Mucosa of rectum (tissue), 2 donors: ENCODE measurements around the gene ACAP3.

Experiments used
- H3K27ac ChIP-seq, 2 donors: one replicate each; pipeline ENCODE4 v1.7.0; 2013; ENCODE audit warnings: inconsistent platforms in 2 of 2, low read depth in 2 of 2, low read length in 2 of 2
- H3K27me3 ChIP-seq, 2 donors: one replicate each; pipeline ENCODE4 v1.7.0; 2013; ENCODE audit warnings: low read length in 2 of 2; ENCODE audit not compliant: control insufficient read depth in 2 of 2, insufficient read depth in 2 of 2
- H3K36me3 ChIP-seq, 2 donors: one replicate each; pipeline ENCODE4 v1.7.0; 2013; ENCODE audit warnings: low read length in 2 of 2; ENCODE audit not compliant: control insufficient read depth in 2 of 2, insufficient read depth in 2 of 2
- H3K4me1 ChIP-seq, 2 donors: one replicate each; pipeline ENCODE4 v1.7.0; 2013; ENCODE audit warnings: low read length in 2 of 2, mild to moderate bottlenecking in 1 of 2; ENCODE audit not compliant: control insufficient read depth in 2 of 2, insufficient read depth in 2 of 2
- H3K4me3 ChIP-seq, 2 donors: one replicate each; pipeline ENCODE4 v1.7.0; 2013; ENCODE audit warnings: low read length in 2 of 2
- H3K9ac ChIP-seq, 2 donors: one replicate each; pipeline ENCODE4 v1.7.0; 2013; ENCODE audit warnings: low read length in 2 of 2, low read depth in 1 of 2, mild to moderate bottlenecking in 1 of 2
- H3K9me3 ChIP-seq, 2 donors: one replicate each; pipeline ENCODE4 v1.7.0; 2013; ENCODE audit warnings: low read length in 2 of 2; ENCODE audit not compliant: control insufficient read depth in 2 of 2
- donor health status: healthy.
- donor health status: Normal muscosa, but diverticular disease.

The ACAP3 gene

DNA sequence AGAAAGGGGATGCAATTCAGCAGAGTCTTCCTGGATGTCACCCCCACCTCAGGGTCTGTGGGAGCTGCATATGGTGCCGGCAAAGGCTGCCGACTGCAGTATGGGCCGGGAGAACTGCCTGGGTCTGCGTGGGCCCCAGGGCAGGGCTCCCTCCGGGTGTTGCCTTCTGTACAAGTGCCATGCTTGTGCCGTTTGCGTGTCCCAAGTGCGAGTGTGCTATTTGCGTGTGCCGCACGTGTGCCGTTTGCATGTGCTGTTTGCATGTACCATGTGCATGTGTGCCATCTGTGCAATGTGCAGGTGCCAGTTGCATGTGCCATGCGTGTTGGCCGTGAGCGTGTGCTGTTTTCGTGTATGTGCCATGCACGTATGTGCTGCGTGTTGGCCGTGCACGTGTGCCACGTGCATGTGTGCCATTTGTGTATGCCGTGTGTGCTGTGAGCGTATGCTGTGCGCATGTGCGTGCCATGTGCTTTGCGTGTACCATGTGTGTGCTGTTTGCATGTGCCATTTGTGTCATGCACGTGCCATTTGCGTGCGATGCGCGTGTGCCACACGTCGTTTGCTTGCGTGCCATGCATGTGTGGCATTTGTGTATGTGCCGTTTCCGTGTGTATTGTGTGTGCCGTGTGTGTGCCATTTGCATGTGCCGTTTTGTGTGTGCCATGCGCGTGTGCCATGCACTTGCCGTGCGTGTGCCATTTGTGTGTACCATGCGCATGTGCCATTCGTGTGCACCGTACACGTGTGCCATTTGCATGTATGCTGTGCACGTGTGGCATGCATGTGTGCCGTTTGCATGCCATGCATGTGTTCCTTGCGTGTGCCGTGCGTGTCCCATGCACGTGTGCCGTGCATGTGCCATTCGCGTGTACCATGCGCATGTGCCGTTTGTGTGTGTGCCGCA, 21.8 kb upstream of the ACAP3 start:
- peaks cover 2 to 10% of the 10 kb centered on the region in 2 donors for H3K36me3 ChIP-seq
- no peak overlapping the region for H3K27ac ChIP-seq
- no peak overlapping the region for H3K9ac ChIP-seq
- no peaks in the 10 kb centered on the region for H3K9me3 ChIP-seq
- H3K4me3 ChIP-seq: no peak overlapping the region
- H3K27me3 ChIP-seq: peaks cover 3 to 7% of the 10 kb centered on the region in 2 donors
- peaks cover 24 to 33% of the 10 kb centered on the region in 2 donors for H3K4me1 ChIP-seq

DNA sequence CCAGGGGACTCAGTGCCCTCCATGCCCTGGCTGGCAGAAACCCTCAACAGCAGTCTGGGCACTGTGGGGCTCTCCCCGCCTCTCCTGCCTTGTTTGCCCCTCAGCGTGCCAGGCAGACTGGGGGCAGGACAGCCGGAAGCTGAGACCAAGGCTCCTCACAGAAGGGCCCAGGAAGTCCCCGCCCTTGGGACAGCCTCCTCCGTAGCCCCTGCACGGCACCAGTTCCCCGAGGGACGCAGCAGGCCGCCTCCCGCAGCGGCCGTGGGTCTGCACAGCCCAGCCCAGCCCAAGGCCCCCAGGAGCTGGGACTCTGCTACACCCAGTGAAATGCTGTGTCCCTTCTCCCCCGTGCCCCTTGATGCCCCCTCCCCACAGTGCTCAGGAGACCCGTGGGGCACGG, 20.5 kb upstream of the ACAP3 start:
- H3K4me3 ChIP-seq: no peak overlapping the region
- H3K36me3 ChIP-seq: peaks cover 2 to 10% of the 10 kb centered on the region in 2 donors
- peaks cover 25 to 35% of the 10 kb centered on the region in 2 donors for H3K4me1 ChIP-seq

DNA sequence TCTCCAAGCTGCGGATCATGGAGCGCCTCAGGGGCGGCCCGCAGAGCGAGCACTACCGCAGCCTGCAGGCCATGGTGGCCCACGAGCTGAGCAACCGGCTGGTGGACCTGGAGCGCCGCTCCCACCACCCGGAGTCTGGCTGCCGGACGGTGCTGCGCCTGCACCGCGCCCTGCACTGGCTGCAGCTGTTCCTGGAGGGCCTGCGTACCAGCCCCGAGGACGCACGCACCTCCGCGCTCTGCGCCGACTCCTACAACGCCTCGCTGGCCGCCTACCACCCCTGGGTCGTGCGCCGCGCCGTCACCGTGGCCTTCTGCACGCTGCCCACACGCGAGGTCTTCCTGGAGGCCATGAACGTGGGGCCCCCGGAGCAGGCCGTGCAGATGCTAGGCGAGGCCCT, 19.6 kb upstream of the ACAP3 start:
- no peak overlapping the region for H3K9ac ChIP-seq
- H3K27me3 ChIP-seq: peaks cover 3 to 4% of the 10 kb centered on the region in 2 donors
- H3K9me3 ChIP-seq: no peaks in the 10 kb centered on the region
- peaks cover 20 to 33% of the 10 kb centered on the region in 2 donors for H3K4me1 ChIP-seq
- H3K36me3 ChIP-seq: peaks cover 2 to 10% of the 10 kb centered on the region in 2 donors
- no peak overlapping the region for H3K4me3 ChIP-seq
- no peak overlapping the region for H3K27ac ChIP-seq

More for the DNA sequence above, 20.5 kb upstream of the ACAP3 start:
- Histone ChIP-seq H3K9ac (no peak overlapping the region), H3K27me3 (peaks cover 3 to 7% of the 10 kb centered on the region in 2 donors), H3K9me3 (no peaks in the 10 kb centered on the region), H3K27ac (no peak overlapping the region)

DNA sequence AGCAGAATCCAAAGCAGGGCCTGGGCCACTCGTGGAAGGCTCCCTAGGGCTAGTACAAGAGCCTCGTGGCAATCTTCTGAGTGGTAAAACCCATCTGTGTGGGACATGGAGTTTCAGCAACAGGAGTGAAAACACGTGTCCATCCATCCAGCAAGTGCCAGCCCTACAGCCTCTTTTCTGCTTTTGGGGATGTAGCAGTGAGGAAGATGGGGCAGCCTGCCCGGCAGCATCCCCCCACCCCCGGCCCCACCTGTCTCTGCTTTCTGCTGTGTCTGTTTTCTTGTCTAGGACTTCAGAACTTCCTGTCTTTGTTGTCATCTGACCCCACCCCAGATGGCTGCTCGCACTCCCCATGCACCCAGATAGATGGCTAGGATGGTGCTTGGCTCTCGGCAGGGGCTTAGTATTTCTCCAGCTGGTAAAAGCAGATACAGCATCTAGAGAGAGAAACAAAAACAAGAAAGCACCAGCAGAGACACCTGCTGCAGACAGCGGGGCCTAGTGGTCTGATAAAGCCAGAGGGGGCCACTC, 18.4 kb upstream of the ACAP3 start:
- peak overlapping the region; percentile 93 to 95 for H3K9ac ChIP-seq
- peaks cover 22 to 32% of the 10 kb centered on the region in 2 donors for H3K4me1 ChIP-seq
- no peak overlapping the region for H3K27ac ChIP-seq
- H3K36me3 ChIP-seq: peaks cover 2 to 10% of the 10 kb centered on the region in 2 donors
- H3K9me3 ChIP-seq: no peaks in the 10 kb centered on the region
- peak overlapping the region; percentile 81 to 93 for H3K4me3 ChIP-seq
- no peaks in the 10 kb centered on the region for H3K27me3 ChIP-seq

DNA sequence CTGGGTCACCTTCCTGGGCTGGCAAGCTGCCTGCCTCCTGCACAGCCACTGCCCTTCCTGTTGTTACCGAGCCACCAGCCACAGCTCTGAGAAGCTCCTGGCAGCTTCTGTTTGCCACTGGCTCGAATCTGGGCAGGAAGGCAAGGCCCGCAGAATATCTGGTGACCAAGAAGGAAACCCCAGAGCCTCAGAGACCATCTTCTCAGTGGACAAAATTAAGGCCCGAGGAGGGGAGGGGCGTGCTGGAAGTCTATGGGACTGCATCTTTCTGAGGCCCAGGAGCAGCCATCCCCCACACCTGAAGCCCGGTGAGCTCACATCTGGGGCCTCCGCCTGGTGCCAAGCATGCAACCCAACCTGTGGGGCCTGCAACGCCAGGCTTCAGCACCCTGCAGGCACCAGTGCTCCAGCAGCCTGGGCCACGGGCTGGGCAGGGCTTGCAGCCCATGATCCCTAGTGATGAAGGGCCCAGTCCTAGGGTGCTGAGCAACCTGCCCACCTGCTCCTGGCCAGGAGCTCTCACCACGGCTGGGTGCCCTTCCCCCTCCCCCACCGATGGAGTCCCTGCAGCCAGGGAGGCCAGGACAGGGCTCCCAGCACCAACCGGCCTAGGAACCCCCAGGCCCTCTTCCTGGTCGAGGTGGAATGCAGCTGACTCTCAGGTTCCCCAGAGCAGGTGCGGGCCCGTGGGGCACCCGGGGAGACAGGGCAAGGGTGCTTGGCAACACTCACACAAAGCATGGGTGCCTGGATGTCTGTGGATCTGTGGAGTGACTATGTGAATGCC, 17.8 kb upstream of the ACAP3 start:
- Histone ChIP-seq H3K9me3 (no peaks in the 10 kb centered on the region), H3K9ac (peak overlapping the region; percentile 93 to 95), H3K36me3 (peaks cover 2 to 10% of the 10 kb centered on the region in 2 donors), H3K27ac (peak overlapping the region; percentile 91 to 93), H3K27me3 (no peaks in the 10 kb centered on the region), H3K4me3 (peak overlapping the region; percentile 81 to 93), H3K4me1 (peaks cover 20 to 26% of the 10 kb centered on the region in 2 donors)

DNA sequence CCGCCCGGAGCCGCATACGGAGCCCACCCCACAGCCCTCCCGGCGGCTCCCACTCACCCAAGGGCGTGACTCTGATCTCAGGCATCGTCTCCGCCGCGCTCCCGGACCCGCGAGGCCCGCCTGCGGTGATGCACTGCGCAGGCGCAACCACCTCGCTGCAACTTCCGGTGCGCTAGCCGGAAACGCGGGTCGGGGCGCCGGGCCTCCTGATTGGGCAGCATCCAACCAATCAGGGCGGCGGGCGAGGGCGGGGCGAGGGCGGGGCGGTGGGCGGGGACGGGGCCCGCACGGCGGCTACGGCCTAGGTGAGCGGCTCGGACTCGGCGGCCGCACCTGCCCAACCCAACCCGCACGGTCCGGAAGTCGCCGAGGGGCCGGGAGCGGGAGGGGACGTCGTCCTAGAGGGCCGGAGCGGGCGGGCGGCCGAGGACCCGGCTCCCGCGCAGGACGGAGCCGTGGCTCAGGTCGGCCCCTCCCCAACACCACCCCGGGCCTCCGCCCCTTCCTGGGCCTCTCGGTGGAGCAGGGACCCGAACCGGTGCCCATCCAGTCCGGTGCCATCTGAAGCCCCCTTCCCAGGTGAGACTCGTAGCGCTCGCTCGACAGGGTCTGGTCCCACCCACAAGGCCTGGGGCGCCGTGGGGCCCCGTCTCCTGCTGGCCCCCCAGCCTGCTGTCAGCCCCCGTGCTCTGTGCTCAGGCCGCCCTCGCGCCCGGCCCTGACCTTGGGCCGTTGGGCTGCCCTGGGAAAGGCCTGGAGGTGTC, 17.0 kb upstream of the ACAP3 start, which contains the start of the genes CPTP and INTS11:
Gene CPTP (plus strand): TSS at position 279 of the 764 bp plus-strand sequence. CDS start 2,109 bp downstream, outside the sequence.
Gene INTS11 (minus strand): TSS at position 137 of the 764 bp plus-strand sequence. CDS start 52 bp downstream, at position 85.
- H3K27me3 ChIP-seq: no peaks in the 10 kb centered on the region
- H3K9ac ChIP-seq: peak within 1 kb of the TSS; percentile 93 to 95
- H3K36me3 ChIP-seq: peaks cover 7 to 10% of the 10 kb centered on the region in 2 donors
- H3K9me3 ChIP-seq: no peaks in the 10 kb centered on the region
- H3K4me1 ChIP-seq: peaks cover 20 to 25% of the 10 kb centered on the region in 2 donors
- H3K4me3 ChIP-seq: peak within 1 kb of the TSS; percentile 81 to 93
- H3K27ac ChIP-seq: peak within 1 kb of the TSS; percentile 91 to 93

DNA sequence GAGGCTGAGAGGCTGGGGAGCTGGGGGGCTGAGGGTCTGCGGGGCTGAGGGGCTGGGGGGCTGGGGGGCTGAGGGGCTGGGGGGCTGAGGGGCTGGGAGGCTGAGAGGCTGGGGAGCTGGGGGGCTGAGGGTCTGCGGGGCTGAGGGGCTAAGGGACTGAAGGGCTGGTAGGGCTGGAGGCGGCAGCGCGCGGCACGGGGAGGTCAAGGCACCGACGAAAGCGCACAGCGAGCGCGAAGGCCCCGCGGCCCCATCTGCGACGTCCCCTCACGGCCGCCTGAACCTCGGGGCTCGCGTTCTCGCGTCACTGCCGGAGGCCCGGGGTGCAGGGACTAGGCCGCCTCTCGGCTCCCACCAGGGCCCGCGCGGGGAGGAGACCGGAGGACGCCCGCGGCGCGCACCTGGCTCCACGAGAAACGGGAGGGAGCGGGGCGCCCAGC, 16.4 kb upstream of the ACAP3 start:
- no peaks in the 10 kb centered on the region for H3K27me3 ChIP-seq
- peak overlapping the region; percentile 65 to 71 for H3K27ac ChIP-seq
- no peaks in the 10 kb centered on the region for H3K9me3 ChIP-seq
- peaks cover 12% of the 10 kb centered on the region in 2 donors for H3K36me3 ChIP-seq
- peak overlapping the region; percentile 75 to 90 for H3K9ac ChIP-seq
- peak overlapping the region; percentile 76 to 84 for H3K4me3 ChIP-seq
- H3K4me1 ChIP-seq: peaks cover 20 to 25% of the 10 kb centered on the region in 2 donors

DNA sequence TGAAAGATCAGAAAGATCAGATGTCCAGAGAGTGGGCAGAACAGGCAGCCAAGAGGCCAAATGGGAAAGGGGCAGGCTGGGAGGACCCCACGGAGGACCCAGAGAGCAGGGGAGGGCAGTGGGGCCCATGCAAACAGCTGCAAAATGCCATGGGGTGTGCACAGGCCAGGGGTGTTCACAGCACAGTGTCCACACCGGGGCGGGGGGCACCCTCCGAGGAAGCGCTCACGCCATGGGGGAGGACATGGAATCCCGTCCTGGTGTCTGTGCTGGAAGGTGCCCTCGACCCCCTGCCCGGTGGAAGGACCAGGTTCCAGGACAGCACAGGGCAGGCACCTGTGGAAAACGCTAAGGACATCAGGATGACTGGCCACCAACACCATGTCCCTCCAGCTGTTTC, 15.2 kb upstream of the ACAP3 start:
- H3K27ac ChIP-seq: no peak overlapping the region
- H3K36me3 ChIP-seq: peaks cover 12 to 15% of the 10 kb centered on the region in 2 donors
- H3K4me1 ChIP-seq: peaks cover 20 to 27% of the 10 kb centered on the region in 2 donors
- no peak overlapping the region for H3K4me3 ChIP-seq
- H3K27me3 ChIP-seq: no peaks in the 10 kb centered on the region
- no peak overlapping the region for H3K9ac ChIP-seq
- no peaks in the 10 kb centered on the region for H3K9me3 ChIP-seq

DNA sequence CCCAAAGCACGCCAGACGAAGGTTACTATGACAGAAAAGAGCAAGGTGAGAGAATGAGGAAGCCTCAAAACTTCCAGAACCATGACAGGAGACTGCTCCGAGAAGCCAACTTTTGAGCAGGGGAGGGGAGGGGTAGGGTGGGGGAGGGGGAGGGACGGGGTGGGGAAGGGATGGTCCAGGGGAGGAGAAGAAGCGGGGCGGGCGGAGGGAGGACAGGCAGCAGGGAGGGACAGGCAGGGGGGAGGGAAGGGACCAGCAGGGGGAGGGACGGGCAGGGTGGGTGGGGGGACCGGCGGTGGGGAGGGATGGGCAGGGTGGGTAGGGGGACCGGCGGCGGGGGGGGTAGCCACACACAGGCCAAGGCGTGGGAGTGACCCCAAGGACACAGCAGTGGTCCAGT, 14.7 kb upstream of the ACAP3 start:
- H3K27me3 ChIP-seq: no peaks in the 10 kb centered on the region
- H3K4me3 ChIP-seq: no peak overlapping the region
- no peaks in the 10 kb centered on the region for H3K9me3 ChIP-seq
- peaks cover 7 to 18% of the 10 kb centered on the region in 2 donors for H3K36me3 ChIP-seq
- H3K4me1 ChIP-seq: peaks cover 20 to 29% of the 10 kb centered on the region in 2 donors
- no peak overlapping the region for H3K27ac ChIP-seq
- H3K9ac ChIP-seq: no peak overlapping the region
